Right forelimb (tissue), 1 donor: ENCODE data around the gene NRXN2.
"Not testable (repeated sequence)": the region's sequence is repeated elsewhere in the genome, so short reads cannot be mapped to it uniquely, and the experiment has no call there.

ENCODE experiments used
- DNase-seq: peaks from one replicate; pipeline ENCODE4 v3.0.0-alpha.2; 2018

NRXN2 gene

GRCh38 chr11:64719406-64719805 lies 3.6 kb downstream of the NRXN2 start:
- no peak for DNase-seq

- DNase-seq, result no peak
Measured at GRCh38 chr11:64718780-64719124, 4.2 kb downstream of the NRXN2 start.

GRCh38 chr11:64718084-64718779 lies 4.8 kb downstream of the NRXN2 start:
- no peak for DNase-seq

GRCh38 chr11:64717268-64717578 lies 5.8 kb downstream of the NRXN2 start:
- no peak for DNase-seq

- DNase-seq, result no peak
Measured at GRCh38 chr11:64716473-64717267, 6.3 kb downstream of the NRXN2 start.

GRCh38 chr11:64715756-64716472 lies 7.1 kb downstream of the NRXN2 start:
- DNase-seq, result no peak

- DNase-seq, result no peak
Measured at GRCh38 chr11:64715110-64715509, 7.9 kb downstream of the NRXN2 start.

GRCh38 chr11:64714666-64715065 lies 8.3 kb downstream of the NRXN2 start:
- no peak for DNase-seq

- DNase-seq, result no peak
Measured at GRCh38 chr11:64713781-64714363, 9.1 kb downstream of the NRXN2 start.

- peak; percentile 71 for DNase-seq
Measured at GRCh38 chr11:64713016-64713707, 9.8 kb downstream of the NRXN2 start.

GRCh38 chr11:64712430-64713015 lies 10.5 kb downstream of the NRXN2 start:
- no peak for DNase-seq

GRCh38 chr11:64711956-64712362 lies 11.0 kb downstream of the NRXN2 start:
- no peak for DNase-seq

- DNase-seq, result no peak
Measured at GRCh38 chr11:64711138-64711955, 11.7 kb downstream of the NRXN2 start.

- DNase-seq, result no peak
Measured at GRCh38 chr11:64710418-64711137, 12.4 kb downstream of the NRXN2 start.

- DNase-seq, result no peak
Measured at GRCh38 chr11:64705501-64705900, 17.5 kb downstream of the NRXN2 start.

GRCh38 chr11:64703048-64703447 lies 19.9 kb downstream of the NRXN2 start:
- DNase-seq, result no peak

- not testable (repeated sequence) for DNase-seq
Measured at GRCh38 chr11:64701956-64702355, 21.0 kb downstream of the NRXN2 start.

GRCh38 chr11:64698427-64698826 lies 24.6 kb downstream of the NRXN2 start:
- DNase-seq, result no peak

GRCh38 chr11:64697663-64698375 lies 25.2 kb downstream of the NRXN2 start:
- DNase-seq, result no peak

GRCh38 chr11:64696045-64696444 lies 27.0 kb downstream of the NRXN2 start:
- DNase-seq, result no peak
